CD4-positive, alpha-beta T cell treated with Interleukin-6 for 4 hours (primary cell): ENCODE results near the gene PRKN.

Experiments used
- DNase-seq: peaks from one replicate; pipeline ENCODE4 v3.0.0-alpha.2; 2020; ENCODE audit warnings: mixed read lengths

Gene PRKN

GRCh38 chr6:161452241-161452640 lies 1275.3 kb downstream of the PRKN start:
- DNase-seq, result no peak

GRCh38 chr6:161449521-161449920 lies 1278.0 kb downstream of the PRKN start:
- DNase-seq, result no peak

GRCh38 chr6:161446949-161447348 lies 1280.6 kb downstream of the PRKN start:
- DNase-seq, result no peak

- DNase-seq, result no peak
Observed at GRCh38 chr6:161446296-161446925, 1281.2 kb downstream of the PRKN start.

GRCh38 chr6:161445021-161445799 lies 1282.4 kb downstream of the PRKN start:
- no peak for DNase-seq

GRCh38 chr6:161444464-161444863 lies 1283.1 kb downstream of the PRKN start:
- no peak for DNase-seq

GRCh38 chr6:161443848-161444247 lies 1283.7 kb downstream of the PRKN start:
- DNase-seq, result no peak

- no peak for DNase-seq
Observed at GRCh38 chr6:161442420-161442819, 1285.1 kb downstream of the PRKN start.

- DNase-seq, result no peak
Observed at GRCh38 chr6:161440299-161440698, 1287.3 kb downstream of the PRKN start.

GRCh38 chr6:161439093-161439492 lies 1288.5 kb downstream of the PRKN start:
- no peak for DNase-seq

GRCh38 chr6:161438430-161439030 lies 1289.0 kb downstream of the PRKN start:
- no peak for DNase-seq

GRCh38 chr6:161437851-161438250 lies 1289.7 kb downstream of the PRKN start:
- no peak for DNase-seq

- DNase-seq, result no peak
Observed at GRCh38 chr6:161436106-161436876, 1291.3 kb downstream of the PRKN start.

- no peak for DNase-seq
Observed at GRCh38 chr6:161435748-161436070, 1291.9 kb downstream of the PRKN start.

GRCh38 chr6:161434921-161435747 lies 1292.4 kb downstream of the PRKN start:
- DNase-seq, result no peak

GRCh38 chr6:161434350-161434749 lies 1293.2 kb downstream of the PRKN start:
- DNase-seq, result no peak

GRCh38 chr6:161432546-161432945 lies 1295.0 kb downstream of the PRKN start:
- DNase-seq, result no peak

- DNase-seq, result no peak
Observed at GRCh38 chr6:161429921-161430490, 1297.6 kb downstream of the PRKN start.

- no peak for DNase-seq
Observed at GRCh38 chr6:161424421-161424820, 1303.1 kb downstream of the PRKN start.

- no peak for DNase-seq
Observed at GRCh38 chr6:161422710-161423680, 1304.6 kb downstream of the PRKN start.

GRCh38 chr6:161418463-161418945 lies 1309.1 kb downstream of the PRKN start:
- DNase-seq, result peak; percentile 18
